NCI-H2107 (cell line): ENCODE measurements around the gene PCDHA1.

Experiments used
- DNase-seq: peaks from one replicate; lab custom pipeline; 2025; lab: John Stamatoyannopoulos, UW

Gene PCDHA1

DNA sequence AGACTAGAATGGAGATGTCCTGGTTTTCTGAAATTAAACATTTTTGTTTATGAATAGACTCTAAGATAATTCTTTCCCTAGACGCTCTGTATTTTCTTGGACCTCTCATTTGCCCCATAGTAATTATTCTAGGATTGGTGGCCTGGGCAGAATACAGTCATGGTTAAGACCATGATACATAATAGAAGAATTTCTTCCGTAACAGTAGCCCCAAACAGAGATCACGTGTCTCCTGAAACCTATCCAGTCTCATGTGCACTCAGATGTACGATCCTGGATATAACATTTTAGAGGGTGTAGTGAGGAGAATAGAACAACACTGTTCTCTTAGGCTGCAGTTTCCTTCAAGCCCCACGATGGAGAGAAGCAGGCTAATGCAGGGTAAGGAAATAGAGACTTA, 202.7 kb downstream of the PCDHA1 start:
- no peak for DNase-seq

DNA sequence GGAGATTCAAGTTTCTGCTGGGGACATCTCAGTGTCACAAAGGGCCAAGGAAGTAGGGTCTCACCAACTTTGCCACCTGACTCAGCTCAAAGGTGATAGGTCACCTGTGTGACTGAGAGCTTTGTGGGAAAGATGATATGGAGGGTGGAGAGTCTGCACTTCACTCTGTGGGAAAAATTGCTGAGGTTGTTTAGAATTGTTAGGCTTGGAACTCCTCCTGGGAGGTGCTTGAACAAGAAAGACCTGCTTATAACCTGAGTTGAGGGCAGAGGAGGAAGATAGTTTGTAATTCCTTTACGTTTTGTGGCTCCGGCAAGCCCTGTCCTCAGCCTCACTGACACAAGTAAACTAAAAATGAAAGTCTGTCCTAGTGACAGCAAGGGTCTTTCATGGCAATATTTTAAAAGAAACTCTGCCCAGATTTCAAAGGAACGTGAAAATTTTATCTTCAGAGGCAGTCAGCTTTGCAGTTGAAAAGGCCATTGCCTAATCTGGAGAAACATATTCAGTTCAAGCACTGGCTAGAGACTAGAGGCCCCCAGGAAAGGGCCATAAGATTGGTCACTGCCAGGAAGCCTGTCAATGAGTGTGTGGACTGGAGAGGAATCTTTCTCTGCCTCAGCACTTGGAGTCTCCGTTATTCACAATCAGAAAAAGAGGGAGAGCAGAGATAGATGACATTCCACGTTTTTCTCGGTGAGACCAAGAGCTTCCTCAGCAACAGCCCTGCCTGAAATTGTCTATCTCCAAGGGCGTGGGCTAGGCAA, 203.5 kb downstream of the PCDHA1 start:
- DNase-seq = no peak

GRCh38 chr5:140992828-140993227, 206.9 kb downstream of the PCDHA1 start:
- no peak for DNase-seq

DNA sequence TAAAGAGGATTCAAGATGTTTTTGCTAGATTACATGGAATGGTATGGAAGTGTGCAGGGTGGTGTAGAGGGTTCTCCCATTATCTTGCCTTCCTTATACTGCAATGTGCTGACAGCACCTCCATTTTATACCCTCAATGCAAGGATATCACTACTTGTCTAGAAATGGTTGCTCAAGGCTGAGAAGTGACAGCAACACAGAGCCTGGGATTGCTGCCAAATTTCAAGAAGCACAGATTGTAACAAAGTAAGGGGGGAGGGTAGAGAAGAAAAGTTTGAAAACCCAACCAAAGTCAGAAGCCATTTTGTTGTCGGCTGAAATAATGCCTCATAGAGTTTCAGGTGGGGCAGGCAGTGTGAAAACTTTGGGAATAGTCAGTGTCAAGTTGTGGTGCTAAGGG, 210.1 kb downstream of the PCDHA1 start:
- no peak for DNase-seq

GRCh38 chr5:140998921-140999410, 213.0 kb downstream of the PCDHA1 start:
- DNase-seq = no peak

GRCh38 chr5:141001446-141001843, 215.5 kb downstream of the PCDHA1 start:
- no peak for DNase-seq

GRCh38 chr5:141001844-141002604, 216.1 kb downstream of the PCDHA1 start:
- no peak for DNase-seq

DNA sequence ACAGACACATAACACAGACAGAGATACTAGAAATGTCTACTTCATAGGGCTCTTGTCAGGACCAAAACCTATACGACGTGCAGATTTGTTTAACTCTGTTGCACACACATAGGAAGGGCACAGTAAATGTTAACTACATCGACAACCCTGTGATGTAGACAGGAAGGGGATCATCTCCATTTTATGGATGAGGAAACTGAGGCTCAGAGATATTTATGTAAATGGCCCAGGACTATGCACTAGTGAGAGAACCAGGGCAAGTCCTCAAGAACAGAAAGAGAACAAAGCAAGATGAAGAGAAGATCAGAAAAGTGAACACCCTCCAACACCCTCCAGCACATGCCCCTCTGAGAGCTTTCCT, 216.6 kb downstream of the PCDHA1 start:
- no peak for DNase-seq

- no peak for DNase-seq
These were observed 217.1 kb downstream of the PCDHA1 start for GRCh38 chr5:141003031-141003430.

- DNase-seq = no peak
These were observed 218.1 kb downstream of the PCDHA1 start for GRCh38 chr5:141003791-141004611.

DNA sequence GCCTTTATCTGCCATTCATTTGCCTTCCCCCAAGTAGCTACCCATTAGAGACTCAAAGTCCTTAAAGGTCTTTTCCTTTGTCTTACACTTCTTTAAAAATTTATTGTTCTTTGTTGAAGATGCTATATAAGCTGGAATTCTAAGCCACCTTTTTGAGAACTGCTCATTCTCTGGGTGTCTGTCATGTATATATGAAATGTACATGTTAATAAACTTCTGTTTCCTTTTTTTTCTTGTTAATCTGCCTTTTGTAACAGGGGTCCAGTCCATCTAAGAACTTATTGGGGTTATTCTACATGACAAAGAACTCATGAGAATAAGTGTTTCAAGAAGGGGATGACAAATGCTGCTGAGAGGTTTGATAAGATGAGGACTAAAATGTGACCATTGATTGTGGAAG, 221.9 kb downstream of the PCDHA1 start:
- DNase-seq = no peak

DNA sequence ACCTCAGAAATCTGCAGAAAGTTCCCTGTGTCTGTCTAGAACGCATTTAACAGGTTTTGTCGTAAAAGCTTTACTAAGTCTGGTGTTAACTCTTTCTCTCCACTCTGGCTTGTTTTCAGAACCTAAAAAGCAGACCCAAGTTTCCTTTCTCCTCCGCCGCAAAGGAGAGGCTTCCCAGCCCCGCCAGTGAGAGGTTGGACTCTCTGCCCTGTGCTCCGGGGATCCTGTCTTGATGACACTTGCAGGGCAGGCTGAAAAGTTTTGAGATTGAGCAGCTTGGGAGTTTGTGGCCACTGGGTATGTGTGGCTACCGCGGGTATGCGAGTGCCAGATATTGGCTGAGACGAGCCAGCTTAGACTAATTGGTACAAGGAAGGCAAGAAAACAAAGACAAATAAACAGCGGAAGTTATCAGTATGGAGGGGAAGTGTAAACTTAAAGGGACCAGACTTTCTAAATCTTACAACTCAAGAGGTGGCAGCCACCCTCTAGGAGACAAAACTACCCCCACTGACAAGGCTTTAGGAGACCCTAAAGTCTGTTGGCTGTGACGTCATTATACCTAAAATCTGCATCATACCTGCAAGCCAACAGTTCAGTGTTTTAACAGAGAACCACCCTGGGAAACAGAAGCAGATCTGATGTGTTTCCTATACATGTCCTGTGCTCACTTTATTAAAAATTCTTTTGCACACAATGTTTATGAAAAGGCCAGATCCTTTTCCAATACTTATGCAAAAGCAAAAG, 224.3 kb downstream of the PCDHA1 start:
- no peak for DNase-seq

DNA sequence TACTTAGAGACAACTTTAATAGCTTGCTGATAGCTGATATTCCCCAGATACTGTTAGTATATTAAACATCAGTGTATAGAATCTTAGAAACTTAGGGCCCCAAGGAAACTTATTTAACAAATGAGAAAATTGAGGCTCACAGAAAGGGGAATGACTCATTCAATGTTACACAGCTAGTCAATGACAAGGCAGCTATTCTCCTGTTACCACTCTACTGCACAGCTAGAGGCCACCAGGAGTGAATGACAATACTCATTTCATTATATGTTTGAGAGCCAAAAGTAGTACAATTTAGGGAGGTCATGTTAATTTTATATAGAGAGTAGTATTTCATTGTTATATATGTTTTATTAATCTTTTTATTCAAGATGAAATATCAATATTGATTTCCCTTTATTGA, 232.0 kb downstream of the PCDHA1 start:
- DNase-seq = no peak

DNA sequence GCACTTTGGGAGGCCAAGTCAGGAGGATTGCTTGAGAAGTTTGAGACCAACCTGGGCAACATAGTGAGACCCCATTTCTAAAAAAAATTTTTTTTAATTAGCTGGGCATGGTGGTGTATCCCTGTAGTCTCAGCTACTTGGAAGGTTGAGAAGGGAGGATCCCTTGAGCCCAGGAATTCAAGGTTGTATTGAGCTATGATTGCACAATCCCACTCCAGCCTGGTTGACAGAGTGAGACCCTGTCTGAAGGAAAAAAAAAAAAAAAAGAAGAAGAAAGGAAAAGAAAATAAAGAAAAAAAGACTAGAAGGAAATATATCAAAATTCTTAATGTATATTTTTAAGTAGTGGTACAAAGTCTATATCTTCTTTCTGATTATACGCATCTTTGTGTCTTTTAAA, 236.4 kb downstream of the PCDHA1 start:
- DNase-seq = no peak

DNA sequence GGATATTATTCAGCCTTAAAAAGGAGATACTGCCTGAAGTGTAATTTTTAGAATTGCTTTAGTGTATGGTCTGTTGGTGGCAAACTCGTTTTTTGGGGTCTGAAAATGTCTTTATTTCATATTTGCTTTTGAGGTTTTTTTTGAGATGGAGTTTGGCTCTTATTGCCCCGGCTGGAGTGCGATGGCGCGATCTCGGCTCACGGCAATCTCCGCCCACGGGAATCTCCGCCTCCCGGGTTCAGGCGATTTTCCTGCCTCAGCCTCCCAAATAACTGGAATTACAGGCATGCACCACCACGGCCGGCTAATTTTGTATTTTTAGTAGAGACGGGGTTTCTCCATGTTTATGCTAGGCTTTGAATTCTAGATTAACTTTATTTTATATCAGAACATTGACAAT, 245.1 kb downstream of the PCDHA1 start:
- no peak for DNase-seq

DNA sequence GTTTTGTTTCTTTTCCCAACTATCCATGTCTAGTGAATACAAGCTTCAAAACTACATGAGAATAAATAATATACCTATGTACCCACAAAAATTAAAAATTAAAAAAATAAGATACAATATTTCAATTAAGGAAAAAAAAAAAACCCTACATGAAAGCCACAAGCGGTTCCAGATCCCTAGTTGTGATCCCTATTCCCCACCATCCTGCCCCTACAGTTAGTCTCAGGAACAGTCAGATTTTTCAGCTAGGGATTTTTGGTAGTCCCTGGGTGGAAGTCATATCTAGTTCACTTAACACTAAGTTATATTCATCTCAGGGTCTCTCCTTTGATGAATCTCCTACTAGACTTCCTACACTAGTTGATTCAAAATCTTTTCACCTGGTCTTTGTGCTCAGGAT, 246.7 kb downstream of the PCDHA1 start:
- no peak for DNase-seq

DNA sequence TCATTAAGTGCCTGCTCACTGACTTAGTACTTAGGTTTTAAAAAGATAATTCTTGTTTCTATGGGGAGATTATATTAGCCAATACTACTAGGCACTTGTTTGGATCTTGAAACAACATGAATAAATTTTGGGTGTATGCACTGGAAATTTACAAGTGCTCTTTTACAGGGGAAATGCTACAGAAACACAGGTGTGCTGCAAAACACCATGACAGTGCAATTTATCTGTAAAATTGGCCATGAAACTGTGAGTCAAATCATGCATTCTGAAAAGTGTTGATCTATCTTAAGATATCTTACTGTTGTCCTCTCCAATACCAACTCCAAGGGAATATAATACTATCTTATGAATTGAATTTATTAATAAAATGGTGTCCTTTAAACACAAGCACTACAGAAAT, 253.1 kb downstream of the PCDHA1 start:
- DNase-seq = no peak

DNA sequence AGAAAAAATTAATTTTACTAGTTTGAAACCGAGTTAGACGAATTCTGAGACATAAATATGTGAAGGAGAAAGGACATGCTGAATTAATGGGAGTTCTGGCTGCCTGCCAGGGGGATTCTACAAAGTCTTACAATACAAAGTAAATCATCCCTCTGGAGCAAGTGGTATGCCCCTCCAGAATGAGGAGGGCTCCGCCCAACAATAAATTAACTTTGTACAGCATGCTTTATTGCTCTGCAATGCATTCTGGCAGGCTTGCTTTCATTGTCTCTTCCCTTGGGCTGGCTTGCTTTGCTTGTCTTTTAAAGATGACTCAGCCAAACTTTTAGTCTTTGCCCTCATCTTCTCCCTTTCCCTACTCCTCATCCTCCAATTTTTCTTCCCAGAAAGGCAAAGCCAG, 253.6 kb downstream of the PCDHA1 start:
- no peak for DNase-seq

GRCh38 chr5:141040093-141040770, 254.3 kb downstream of the PCDHA1 start:
- DNase-seq = peak; percentile 29

DNA sequence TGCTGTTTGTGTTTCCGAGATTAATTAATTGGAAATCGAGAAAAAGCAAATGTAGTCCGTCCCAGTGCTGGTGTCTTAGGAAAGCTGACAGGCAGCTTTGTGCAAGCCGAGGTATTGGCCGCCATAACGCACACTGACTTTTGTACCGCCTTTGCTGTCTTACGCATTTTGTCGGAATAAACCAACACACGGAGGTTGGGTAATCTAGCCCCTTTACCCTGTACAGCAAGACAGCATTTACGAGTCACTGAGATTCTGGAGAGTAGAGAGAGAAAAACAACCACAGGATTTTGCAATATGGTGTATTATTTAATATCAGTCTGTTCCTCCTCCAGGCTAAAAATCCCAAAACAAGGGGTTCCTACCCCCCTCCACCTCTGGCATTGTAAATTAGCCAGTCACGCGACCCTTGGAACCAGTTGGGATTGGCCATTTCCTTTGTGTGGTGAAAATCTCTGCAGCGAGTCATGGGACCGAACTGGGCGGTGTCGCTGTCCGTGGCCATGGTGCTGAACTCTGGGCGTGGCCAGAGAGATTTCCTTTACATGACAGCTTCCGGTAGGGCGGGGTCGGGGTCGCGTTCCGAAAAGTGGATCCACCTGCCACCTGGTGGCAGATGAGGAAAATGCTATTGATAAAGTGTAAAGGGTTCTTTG, 255.0 kb downstream of the PCDHA1 start:
- peak; percentile 86 for DNase-seq

DNA sequence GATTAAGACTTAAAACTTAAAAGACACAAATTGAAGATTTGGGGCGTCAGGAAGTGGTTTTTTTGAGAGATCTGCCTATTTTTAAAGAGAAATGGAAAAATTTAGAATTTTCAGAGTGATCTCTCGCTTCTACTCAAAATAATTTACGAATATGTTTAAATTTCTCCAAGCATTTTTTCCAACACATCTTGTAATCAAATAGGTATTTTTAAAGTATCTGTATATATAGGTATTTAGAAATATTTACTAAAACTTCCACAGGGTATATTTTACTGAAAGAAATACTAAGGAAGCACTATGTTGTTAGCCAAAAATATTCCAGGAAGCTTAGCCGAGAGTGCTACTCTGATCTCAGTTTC, 255.5 kb downstream of the PCDHA1 start:
- DNase-seq = no peak
